GM19438 (cell line): Measurements from ENCODE around the gene AGPAT1.

ENCODE experiments used
- ATAC-seq: cut with Tn5 transposase; IDR thresholded peaks from one replicate; pipeline ENCODE4 v1.9.1; 2021; ENCODE audit warnings: low read depth; ENCODE audit not compliant: unreplicated experiment

The AGPAT1 gene

DNA sequence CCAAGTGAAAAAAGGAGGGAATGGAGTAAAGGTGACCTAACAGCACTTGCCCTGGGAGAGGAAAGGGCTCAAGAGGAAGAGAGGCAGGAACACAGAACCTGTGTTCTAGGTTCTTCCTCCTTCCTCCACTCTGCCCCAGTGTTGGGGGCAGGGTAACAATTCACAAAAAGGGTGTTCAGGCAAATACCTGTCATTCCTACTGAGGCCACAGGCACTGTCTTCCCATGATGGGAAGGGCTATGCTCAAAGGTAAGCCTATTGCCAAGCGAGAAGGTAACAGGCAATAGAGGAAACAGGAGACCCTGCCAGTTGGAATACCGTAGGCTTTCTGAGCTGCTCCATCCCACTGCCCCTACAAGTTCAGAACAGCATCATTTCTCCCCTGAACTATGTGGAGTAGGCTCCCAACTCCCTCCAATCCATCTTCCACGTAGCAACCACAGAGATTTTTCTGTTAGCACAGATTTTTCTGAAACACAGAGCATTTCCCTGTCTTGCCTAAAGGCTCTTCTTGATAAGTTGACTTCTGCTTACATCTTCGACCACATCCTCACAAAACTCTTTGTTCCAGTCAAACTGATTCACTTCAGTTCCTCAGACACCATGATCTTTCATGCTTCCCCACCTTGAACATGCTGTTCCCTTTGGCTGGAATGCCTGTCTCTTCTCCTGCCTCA is 2.7 kb downstream of the AGPAT1 start:
- ATAC-seq = no peak

DNA sequence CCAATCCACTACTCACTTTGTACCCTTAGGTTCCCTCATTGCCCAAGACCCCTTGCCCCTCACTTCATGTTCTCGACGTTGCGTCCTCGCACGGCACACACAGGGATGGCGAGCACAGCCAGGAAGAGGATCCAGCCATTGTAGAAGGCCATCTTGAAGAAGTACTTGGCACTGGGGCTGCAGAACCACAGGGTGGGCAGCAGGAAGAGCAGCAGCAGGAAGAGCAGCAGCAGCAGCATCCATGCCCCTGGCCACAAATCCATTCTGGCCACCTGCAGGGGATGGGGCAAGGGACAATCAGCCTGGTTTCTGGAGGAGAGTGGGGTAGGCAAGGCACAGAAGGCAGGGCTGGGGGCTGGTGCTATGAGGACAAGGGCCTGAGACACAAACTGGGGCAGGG is 4.7 kb downstream of the AGPAT1 start:
- no peak for ATAC-seq

DNA sequence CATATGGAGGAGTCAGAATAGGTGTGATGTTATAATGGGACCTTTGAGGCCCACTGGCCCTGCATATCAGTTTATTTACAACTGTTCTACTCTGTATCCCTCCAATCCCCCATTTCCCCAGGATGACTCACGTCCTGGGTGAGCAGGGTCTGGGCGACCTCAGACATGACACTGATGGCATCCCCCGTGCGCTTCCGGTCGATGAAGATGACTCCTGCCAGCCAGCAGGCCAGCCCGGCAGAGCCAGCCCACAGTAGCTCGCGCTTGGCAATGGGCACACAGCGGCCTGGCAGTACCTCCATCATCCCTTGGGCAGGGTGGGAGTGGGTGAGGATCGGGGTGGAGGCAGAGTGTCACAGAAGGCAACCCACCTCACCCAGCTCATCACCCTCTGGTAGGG is 5.6 kb downstream of the AGPAT1 start:
- ATAC-seq = no peak

DNA sequence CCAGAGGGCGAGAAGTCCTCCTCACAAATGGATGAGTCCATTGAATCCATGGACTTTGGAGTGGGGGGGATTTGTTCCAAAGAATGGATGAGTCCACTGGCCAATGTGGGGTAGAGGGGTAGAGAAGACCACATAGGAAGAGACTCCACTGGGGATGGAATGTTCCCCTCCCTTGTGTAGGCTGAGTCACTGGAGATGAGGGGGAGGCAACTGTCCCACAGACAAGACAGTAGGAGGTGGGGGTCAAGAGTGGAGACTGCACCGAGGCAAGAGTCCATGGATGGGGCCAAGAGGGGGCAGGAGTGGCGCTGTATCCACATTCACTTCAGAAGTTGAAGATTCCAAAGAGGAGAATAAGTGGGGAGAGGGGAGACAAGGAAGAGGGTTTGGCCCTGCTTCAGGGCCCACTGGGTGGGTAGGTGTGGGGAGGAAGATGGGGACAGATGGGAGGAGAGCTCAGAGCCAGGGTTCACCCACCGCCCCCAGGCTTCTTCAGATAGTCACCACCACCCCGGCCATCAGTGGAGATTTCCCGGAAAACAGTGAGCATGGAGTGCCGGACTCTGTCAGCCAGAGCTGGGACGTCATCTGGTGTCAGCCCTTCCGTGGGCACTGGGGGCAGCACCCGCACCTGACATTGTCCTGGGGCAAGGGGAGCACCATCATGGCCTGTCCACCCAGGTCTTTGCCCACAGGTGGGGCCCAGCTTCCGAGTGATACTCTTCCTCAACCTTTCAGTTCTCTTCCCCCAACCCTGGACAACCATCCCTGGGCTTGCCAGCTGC is 6.9 kb downstream of the AGPAT1 start:
- no peak for ATAC-seq

DNA sequence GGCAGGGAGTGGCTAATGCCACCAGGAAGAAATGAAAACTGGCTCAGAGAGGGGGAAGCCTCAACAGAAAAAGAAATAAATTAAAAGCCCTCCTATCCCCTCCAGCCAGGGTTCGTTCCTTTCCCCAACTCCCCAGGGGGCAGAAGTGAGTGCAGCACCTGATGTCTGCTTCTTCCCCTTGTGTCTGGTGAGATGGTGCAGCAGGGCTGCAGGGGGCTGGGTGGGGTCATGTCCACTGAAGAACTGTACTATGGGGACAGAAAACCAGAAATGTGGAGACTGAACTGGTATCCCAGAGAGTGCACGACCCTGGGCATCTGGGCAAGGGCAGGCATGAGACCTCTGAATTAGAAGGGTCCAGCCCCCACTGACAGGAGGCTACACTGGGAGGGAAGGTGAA is 7.5 kb downstream of the AGPAT1 start:
- no peak for ATAC-seq

DNA sequence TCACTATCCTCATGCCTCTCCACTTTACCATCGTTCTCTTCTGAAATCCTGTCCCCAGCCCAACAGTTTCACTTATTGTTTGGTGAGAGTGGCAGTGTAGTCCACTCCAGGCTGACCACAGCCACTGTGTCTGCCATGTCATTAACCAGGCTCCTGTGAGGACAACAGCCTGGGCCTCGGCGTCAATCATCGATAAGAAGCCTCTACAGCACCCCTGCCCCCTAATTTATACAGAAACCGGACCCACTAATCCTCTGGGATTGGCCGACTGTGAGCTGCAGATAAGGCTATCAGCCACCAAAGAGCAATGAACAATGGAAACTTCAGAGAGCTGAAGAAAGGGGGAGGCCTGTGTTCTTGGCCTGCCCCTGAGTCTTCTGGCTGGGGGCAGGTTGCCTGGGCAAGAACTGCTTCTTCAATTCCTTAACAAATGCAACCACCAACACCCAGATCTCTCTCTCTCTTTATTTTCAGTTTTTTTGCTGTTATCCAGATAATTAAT is 8.1 kb downstream of the AGPAT1 start:
- no peak for ATAC-seq

DNA sequence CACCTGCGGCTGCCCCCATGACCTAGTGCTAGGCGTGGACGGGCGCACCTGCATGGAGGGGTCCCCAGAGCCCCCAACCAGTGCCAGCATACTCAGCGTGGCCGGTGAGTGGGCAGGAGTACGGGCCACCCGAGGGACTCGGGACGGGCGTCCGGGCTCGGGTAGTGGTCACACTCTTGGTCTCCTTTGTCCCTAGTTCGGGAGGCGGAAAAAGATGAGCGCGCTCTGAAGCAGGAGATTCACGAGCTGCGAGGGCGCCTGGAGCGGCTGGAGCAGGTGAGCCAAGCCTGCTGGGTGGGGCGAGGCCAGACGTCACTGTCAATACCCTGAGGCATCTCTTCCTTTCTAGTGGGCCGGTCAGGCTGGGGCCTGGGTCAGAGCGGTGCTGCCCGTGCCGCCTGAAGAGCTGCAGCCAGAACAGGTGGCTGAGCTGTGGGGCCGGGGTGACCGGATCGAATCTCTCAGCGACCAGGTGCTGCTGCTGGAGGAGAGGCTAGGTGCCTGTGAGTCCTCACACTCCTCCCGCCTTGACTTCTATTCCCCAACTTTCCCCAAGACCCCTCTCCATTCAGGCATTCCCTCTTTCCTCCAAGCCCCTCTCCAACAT is 8.6 kb downstream of the AGPAT1 start:
- ATAC-seq = no peak

DNA sequence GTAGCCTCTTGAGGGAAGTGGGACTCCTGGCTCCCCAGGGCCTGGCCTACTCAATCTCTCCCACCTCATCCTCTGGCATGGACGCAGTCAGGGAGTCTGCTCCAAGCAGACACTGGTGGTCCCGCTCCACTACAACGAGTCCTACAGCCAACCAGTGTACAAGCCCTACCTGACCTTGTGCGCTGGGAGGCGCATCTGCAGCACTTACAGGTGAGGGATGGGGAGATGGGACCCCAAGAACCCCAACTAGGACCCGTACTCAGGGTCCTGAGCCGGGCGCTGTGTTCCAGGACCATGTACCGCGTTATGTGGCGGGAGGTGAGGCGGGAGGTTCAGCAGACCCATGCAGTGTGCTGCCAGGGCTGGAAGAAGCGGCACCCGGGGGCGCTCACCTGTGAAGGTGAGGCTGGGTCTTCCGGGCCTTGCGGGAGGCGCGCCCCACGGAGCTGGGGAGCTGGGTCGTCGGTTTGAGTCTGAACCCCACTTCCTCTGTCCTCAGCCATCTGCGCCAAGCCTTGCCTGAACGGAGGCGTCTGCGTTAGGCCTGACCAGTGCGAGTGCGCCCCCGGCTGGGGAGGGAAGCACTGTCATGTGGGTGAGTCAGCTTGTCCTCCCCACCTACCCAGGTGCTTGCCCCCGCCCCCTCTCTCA is 9.3 kb downstream of the AGPAT1 start:
- no peak for ATAC-seq

DNA sequence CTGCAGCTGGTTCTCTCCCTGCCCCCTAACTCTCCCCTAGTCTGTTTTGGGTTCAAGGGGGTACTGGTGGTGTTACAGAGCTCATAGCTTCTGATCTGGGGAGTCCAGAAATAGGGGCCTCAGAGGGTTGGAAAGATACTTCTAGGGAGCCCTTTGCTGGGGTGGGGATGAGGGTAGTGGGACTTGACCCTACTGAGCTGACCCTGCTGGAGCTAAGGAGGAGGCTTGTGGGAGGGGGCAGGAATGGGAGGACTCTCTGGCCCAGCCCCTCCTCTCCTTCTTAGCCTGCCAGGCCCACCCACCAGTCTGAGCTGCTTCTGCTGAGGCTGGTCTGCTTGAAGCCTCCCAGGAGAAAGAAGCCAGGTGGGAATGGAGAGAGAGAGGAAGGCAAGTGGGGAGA is 11.6 kb downstream of the AGPAT1 start, which contains the start of gene EGFL8:
Gene EGFL8 (plus strand): TSS at position 301 of the 400 bp plus-strand sequence. CDS start 1,571 bp downstream, outside the sequence.
- no peak for ATAC-seq

DNA sequence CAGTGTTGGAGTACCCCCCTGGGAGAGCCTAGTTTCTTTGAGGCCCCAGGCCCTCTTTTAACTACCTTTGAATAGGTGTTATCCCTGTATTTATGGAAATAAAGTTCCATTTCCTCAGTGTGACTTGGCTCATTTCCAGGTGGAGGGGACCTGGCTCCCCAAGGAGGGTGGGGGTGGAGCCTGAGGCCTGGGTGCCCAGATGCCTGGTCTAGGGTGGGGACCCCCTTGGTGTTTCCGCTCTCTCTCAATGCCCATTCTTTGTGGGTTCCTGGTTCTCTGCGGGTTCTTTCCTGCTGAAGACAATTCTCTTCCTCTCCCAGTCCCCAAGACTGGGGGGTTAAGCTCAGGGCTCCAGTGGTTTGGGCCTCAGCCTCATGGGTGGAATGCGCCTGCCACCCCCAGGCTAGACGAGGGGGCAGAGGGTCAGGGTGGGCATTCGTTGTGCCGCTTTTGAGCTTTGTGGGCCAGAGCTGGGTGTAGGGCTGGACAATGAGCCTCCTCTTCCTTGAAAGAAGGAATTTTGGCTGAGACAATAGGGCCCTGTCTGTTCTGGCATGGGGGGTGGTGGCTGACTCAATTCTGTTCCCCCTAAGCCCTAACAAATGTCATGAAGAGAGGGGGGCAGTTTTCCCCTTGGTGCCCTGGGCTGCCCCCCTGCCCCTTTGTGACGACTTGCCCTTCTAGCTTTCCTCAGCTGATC is 12.2 kb downstream of the AGPAT1 start:
- ATAC-seq = no peak

DNA sequence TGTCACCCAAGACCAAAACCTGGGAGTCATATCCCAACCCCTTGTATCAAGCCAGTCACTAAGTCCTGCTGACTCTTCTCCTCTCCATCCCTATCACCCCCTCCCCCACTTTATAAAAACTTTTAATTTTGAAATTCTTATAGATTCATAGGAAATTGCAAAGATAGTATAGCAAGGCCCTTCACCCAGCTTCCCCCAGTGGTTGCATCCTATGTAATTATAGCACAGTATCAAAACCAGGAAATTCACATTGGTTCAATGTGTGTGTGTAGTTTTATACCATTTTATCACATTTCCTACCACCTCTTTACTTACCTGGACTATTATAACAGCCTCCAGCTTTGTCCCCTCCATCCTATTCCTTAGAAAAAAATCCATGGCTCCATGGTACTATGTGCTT is 17.8 kb downstream of the AGPAT1 start:
- ATAC-seq = no peak

DNA sequence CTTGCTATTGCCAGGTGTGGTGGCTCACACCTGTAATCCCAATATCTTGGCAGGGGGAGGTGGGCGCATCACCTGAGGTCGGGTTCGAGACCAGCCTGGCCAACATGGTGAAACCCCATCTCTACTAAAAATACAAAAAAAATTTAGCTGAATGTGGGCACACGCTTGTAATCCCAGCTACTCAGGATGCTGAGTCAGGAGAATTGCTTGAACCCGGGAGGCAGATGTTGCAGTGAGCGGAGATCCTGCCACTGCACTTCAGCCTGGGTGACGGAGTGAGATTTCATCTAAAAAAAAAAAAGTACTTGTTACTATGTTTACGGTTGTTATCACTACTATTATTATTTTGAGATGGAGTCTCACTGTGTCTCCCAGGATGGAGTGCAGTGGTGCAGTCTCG is 19.0 kb downstream of the AGPAT1 start:
- ATAC-seq = no peak

DNA sequence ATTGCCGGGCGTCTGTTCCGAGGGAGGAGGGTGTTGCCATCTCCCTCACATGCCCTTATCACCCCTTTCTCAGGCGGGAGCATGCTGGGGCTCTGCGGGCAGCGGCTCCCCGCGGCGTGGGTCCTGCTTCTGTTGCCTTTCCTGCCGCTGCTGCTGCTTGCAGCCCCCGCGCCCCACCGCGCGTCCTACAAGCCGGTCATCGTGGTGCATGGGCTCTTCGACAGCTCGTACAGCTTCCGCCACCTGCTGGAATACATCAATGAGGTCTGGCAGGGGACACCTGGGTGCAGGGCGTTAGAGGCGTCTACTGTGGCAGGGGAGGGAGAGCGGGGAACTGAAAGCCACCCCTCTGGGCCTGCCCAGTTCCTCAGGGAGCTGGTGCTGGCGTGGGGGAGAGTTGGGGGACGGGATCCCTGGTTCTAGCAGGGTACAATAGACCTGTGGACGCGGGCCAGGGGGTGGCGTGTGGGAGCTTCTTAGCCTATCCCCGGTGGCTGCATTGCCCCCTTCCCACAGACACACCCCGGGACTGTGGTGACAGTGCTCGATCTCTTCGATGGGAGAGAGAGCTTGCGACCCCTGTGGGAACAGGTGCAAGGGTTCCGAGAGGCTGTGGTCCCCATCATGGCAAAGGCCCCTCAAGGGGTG is 21.2 kb downstream of the AGPAT1 start:
- no peak for ATAC-seq

DNA sequence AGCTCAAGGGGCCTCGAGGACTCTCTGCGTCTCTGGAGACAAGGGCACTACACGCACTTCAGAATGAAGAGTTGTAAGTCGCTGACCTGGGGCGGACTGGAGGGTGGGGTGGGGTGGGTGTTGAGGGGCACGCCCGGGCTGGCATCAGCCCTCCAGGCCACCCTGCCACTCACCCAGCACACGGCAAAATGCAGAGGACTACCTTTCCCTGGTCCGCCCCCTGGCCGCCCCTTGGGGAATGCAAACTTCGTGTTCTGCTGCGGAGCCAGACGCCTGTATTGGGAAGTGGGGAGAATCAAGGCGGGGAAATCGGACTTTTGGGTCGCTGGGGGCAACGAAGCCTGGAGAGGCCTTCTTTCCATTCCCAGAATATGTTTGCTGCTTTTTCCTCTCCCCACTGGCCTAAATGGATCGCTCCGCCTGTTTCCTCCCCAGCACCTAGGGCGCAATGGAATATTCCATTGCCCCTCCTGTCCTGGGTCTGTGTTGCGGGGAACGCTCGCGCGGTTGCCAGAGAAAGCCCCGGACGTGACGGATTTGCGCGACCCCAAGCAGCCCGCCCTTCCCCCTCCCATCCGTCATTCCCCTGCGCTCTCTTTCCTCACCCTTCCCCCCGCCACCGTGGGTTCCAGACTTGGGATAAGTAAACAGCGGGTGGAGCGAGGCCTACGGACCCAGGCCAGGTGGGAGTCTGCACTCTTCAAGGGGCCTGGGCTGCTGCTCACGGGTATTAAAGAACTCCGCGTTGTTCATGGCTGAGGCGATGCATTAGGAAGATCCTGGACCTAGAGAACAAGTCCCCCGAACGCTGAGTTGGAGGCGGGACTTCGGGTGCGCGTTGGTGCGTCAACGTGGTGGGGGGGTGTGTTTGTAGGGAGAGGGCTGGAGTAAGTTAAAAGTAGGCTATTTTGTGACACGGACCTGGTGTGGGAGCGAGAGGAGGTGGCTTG is 22.0 kb downstream of the AGPAT1 start, which contains the start of gene PPT2:
Gene PPT2 (plus strand): TSS at position 578 of the 950 bp plus-strand sequence. CDS start 454 bp downstream, outside the sequence.
- no peak for ATAC-seq

DNA sequence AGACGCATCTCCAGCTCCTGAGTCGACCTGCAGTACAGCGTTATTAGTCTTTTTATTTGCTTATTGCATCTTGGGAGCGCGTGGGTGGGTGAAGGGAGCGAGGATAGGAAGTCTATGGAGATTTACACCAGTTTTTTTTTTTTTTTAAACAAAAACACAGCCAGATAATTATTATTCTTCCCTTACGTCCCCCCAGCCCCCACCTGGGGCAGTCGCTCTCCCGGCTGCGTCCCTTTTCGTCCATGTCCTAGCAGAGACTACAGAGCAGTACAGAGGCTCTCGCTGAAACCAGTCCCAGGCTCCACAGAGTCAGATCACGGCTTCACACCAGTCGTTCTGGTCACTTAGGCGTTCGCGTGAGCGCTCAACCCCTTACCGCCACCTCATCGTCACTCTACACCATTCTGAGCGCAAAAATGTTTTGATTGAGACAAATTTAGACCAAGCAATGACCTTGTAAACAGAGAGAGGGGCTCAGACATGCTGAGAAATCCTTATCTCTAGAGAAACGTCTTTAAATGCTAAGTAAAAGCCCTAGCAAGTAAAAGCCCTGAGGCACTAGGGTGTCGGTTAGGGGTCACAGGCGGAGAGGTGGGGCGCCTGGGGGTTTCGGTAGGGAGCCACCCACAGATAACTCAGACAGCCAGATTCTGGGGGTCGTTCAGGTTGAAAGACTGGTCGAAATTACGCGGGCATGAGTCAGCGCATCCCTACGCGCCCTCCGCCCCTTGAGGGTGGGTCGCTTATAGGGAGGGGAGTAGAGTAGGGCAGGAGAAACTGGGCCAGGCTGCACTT is 22.9 kb downstream of the AGPAT1 start:
- no peak for ATAC-seq

DNA sequence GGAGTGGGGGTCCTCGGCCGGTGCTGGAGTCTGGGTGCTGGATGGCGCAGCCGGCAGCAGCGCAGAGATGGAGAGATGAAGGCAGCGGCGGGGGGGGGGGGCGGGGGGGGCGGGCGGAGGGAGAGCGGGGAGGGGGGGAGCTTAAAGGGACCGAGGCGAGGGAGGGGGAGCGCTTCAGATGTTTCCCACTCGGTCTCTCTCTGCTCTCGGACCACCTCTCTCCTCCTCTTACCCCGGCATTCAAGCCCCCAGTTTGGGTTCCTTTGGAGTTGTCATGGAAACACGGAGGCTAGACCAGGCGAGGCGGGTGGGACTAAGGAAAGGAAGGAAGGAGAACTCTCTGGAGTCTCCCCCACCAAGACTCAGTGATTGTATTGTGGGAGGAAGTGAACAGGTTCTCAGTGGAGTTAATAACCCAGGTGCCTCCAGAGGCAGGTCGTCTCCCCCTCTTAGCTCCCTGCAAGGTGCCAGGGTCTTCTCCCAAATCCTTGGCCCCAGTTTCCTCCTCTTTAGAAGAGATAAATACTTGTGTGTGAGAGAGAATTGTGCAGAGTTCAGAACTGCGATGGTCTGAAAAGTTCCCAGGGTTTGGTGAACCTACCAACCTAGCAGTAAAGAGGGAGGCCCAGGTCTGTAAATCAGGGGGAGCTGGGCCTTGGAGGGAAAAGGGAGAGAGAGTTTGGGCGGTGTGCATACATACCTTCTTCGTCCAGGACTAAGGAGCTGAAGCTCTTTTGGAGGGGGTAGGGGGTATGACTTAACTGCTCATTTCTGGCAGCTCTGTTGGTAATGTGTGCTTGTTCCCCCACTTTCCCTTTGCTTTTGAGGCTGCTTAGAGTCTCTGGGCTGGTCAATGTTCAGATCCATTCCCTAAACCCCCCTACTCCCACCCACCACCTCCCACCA is 23.8 kb downstream of the AGPAT1 start, which contains the start of gene PRRT1:
Gene PRRT1 (minus strand): TSS at position 77 of the 906 bp plus-strand sequence. CDS start 112 bp downstream, outside the sequence.
- ATAC-seq = no peak
